ENCODE data around the gene DGKK.

The DGKK gene, protein sequence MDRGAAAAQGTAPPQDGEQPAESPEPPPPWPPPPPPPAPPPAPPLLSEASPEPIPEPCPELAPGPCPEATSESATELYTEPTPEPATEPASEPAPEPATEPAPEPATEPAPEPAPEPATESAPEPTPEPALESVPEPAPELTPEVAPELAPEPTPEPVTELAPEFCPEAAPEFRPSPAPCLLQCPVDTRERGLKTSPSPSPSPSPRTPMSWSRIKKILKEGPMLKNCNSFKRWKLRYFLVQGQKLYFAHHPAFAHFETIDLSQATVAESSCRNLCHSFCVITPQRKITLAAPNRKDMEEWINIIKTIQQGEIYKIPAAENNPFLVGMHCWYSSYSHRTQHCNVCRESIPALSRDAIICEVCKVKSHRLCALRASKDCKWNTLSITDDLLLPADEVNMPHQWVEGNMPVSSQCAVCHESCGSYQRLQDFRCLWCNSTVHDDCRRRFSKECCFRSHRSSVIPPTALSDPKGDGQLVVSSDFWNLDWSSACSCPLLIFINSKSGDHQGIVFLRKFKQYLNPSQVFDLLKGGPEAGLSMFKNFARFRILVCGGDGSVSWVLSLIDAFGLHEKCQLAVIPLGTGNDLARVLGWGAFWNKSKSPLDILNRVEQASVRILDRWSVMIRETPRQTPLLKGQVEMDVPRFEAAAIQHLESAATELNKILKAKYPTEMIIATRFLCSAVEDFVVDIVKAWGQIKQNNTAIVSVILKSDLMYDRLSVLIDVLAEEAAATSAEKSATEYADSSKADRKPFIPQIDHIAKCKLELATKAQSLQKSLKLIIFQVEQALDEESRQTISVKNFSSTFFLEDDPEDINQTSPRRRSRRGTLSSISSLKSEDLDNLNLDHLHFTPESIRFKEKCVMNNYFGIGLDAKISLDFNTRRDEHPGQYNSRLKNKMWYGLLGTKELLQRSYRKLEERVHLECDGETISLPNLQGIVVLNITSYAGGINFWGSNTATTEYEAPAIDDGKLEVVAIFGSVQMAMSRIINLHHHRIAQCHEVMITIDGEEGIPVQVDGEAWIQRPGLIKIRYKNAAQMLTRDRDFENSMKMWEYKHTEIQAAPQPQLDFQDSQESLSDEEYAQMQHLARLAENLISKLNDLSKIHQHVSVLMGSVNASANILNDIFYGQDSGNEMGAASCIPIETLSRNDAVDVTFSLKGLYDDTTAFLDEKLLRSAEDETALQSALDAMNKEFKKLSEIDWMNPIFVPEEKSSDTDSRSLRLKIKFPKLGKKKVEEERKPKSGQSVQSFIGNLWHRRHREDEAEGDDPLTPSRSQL

DNA sequence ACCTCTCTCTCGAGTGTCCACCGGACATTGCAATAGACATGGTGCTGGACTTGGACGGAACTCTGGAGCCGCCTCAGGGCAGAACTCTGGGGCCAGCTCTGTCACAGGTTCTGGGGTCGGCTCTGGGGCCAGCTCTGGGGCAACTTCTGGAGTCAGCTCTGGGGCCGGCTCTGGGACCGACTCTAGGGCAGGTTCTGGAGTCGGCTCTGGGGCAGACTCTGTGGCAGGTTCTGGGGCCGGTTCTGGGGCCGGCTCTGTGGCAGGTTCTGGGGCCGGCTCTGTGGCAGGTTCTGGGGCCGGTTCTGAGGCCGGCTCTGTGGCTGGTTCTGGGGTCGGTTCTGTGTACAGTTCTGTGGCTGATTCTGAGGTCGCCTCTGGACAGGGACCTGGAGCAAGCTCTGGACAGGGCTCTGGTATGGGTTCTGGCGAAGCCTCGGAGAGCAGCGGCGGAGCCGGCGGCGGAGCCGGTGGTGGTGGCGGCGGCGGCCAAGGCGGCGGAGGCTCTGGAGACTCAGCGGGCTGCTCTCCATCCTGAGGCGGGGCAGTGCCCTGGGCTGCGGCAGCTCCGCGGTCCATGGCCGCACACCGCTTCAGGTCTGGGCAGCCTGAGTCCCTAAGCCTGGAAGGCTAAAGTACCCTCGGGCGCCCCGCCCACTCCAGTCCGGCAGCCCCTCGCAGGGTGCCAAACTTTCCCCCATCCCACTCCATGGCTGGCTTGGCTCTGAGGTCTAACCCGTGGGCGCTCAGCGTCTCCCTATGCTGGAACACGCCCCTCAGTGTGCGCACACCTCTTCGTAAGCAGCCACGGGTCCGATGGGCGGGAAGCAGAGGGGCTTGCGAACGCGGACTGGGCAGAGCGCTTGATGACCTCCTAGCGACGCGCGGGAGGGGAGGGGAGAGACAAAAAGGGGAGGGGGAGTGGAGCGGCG lies at the start of gene DGKK:
DGKK (minus strand) TSS at position 723 of the 929 bp plus-strand sequence; CDS start at position 576, 147 bp downstream.
- TF ChIP-seq, protein P1, sequence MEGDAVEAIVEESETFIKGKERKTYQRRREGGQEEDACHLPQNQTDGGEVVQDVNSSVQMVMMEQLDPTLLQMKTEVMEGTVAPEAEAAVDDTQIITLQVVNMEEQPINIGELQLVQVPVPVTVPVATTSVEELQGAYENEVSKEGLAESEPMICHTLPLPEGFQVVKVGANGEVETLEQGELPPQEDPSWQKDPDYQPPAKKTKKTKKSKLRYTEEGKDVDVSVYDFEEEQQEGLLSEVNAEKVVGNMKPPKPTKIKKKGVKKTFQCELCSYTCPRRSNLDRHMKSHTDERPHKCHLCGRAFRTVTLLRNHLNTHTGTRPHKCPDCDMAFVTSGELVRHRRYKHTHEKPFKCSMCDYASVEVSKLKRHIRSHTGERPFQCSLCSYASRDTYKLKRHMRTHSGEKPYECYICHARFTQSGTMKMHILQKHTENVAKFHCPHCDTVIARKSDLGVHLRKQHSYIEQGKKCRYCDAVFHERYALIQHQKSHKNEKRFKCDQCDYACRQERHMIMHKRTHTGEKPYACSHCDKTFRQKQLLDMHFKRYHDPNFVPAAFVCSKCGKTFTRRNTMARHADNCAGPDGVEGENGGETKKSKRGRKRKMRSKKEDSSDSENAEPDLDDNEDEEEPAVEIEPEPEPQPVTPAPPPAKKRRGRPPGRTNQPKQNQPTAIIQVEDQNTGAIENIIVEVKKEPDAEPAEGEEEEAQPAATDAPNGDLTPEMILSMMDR (conservative IDR thresholded peaks at IDR 0.05): no peak
- H3K27ac ChIP-seq: no peak within 1 kb of the TSS

DNA sequence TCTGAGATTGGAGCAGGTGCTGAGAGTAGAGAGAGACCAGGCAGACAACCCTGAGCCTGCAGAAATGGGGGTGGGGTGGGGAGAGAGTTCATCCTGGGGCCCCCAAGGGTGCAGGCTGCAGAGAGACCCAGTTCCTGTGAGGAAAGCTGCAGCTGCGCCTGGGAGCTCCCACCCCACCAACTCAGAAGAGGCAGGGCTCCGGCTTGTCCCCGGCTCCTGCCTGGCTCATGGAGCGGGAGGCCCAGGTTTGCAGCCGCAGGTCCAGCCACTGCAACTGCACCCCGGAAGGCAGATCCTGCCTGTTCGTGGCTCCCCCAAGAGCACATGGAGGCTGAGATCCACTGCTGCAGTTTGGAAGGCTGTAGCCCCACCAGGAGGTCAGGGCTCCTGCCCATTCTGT lies 44.2 kb upstream of the DGKK start:
- H3K27ac ChIP-seq: no peak overlapping the region
- TF ChIP-seq, protein P1 (conservative IDR thresholded peaks at IDR 0.05): no peak

DNA sequence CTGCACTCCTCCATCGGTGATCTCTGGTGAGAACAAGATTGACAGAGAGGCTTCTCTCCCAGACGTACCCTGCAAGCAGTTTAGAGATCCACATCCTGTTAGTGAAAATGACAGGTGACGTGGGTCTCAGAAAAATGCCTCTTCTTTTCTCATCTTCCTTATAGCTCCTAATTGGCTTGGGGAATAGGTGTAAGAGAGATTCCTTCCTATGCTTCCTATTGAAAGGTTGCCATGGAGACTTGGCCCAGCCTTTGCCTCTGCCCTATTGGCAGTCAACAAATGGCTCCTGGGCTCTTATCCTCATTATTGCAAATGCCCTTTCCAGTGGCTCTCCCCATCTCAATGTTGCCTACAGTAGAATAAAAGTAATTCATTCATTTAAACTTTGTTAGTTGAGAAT lies 26.5 kb upstream of the DGKK start:
- no peak overlapping the region for H3K27ac ChIP-seq
- TF ChIP-seq, protein P1 (conservative IDR thresholded peaks at IDR 0.05): no peak

DNA sequence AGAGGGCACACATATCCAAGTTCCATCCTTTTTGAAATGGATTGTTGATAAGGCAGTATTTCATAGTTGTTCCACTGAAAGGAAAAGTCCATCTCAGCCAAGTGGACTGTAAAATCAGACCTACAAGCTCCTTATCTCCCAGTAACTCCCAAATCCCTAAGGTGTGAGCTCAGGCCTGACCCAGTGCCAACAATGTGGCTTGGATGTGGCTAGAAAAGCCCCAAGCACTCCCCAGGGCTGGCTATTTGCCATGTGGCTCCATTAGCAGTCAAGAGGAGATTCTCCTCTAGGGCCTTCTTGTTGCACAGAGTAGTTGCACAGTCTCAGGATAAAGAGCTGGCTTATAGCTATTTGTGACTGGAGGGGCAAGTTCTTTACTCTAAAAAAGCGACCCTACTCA lies 25.0 kb upstream of the DGKK start:
- TF ChIP-seq, protein P1 (conservative IDR thresholded peaks at IDR 0.05): no peak
- no peak overlapping the region for H3K27ac ChIP-seq

DNA sequence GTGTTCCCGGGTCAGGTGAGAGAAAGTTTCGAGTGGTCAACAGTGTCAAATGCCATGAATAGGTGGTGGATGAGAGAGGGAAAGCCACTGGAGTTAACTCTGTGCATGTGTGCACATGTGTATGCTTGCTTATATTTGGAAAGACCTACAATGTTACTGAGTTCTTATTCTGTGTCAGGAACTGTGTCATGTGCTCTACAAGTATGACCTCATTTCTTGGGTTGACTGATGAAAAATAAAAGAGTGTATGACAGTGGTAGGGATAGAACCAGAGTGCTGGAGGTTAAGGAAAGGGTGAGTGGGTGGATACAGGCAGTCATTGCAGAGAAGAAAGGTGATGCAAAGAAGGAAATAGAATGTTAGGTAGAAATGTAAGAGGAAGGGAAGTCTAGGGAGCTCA lies 22.1 kb upstream of the DGKK start:
- H3K27ac ChIP-seq: no peak overlapping the region

DNA sequence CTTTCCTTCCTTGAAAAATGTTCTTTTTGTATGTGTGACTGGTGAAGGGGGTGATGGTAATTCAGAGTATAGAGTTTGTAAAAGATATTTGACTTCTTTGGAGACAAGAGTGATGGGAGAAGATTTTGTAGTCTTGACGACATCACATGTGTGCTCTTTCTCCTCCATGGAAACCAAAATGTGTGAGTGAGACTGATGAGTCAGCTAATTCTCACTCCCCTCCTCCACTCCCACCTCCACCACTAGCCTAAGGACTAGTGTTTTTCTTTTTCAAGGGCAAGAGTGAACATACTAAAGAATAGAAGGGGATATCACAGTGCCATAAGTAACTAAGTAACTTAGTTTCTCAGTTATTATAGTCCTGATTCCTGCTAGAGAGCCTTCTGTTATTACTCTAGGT lies 14.0 kb upstream of the DGKK start:
- H3K27ac ChIP-seq: no peak overlapping the region
- TF ChIP-seq, protein P1 (conservative IDR thresholded peaks at IDR 0.05): no peak

More for the DNA sequence above, 22.1 kb upstream of the DGKK start:
- TF ChIP-seq, protein P1 (conservative IDR thresholded peaks at IDR 0.05): no peak
